Measurements from ENCODE around the gene PTCD1.
"Not testable (repeated sequence)": the region's sequence is repeated elsewhere in the genome, so short reads cannot be mapped to it uniquely, and the experiment has no call there.

The PTCD1 gene

DNA sequence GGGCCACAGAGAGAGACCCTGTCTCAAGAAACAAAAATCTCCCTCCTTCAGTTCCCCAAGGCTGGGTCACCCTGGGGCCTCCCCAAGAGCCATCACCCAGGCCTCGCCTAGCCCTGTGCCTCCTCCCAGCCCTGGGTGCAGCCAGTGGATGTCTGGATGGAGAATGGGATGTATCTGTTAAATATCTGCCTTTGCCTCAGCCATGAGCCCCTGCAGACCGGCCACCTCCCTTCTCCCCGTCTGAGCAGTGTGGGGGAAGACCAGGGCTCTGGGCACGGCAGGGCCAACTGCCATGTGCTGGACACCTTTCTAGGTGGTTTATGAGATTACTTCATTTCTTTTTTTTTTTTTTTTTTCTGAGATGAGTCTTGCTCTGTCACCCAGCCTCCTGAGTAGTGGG, 54.1 kb downstream of the PTCD1 start:
- DNase-seq: no peak

DNA sequence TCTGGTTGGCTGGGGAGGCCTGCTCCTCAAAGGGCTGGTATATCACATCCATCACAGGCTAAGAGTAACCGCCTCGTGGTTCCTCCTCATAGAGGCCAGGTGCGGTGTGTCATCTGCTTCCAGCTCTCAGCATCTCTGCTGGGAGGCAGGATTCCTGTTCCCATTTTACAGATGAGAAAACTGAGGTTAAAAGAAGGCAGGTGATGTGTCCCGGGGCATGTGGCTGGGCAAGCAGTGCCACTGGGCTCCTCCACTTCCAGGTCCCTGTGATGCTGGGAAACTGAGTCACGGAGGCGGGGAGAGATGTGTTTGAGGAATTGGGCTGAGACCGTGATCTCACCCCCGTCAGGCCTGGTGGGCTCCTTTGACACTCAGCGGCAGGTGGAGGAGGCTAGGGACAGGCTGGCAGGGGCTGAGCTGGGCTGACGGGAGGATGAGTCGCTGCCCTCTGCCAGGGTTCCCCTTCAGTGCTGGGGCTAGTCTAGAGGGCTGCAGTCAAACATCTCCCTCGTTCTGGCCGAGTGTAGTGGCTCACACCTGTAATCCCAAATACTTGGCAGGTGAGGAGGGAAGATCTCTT, 54.7 kb downstream of the PTCD1 start:
- DNase-seq: no peak

DNA sequence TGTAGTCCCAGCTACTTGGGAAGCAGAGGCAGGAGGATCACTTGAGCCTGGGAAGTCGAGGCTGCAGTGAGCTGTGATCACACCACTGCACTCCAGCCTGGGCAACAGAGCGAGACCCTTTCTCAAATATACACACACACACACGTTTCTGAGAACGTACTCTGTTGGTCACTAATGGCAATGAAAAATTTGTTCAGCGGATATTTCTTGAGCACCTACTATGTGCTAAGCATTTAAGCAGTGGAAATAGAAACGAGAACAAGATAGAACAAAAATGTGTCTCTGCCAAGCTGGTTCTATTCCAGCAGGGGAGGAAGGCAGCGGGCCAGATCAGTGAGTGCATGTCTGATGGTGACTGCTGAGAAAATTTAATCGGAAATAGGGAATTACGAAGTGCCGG, 55.4 kb downstream of the PTCD1 start:
- DNase-seq: no peak

DNA sequence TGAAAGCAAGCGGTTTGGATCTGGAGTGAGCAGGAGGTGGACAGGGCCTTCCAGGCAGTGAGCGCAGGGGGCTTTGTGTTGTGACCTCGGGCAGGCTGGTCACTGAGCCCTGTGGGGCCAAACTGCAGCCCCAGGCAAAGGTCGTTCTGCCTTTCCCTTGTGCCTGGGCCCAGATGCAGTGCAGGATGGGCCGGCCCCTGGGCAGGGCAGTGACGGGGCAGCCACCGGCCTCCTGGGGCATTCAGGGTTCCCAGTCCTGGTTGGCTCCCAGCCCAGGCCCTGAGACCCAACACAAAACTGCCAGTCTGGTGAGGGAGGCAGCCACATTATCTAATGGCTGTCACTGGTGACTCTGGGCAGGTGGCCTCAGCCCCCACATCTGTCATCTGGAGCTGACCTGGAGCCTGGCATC, 56.9 kb downstream of the PTCD1 start:
- no peak for DNase-seq

DNA sequence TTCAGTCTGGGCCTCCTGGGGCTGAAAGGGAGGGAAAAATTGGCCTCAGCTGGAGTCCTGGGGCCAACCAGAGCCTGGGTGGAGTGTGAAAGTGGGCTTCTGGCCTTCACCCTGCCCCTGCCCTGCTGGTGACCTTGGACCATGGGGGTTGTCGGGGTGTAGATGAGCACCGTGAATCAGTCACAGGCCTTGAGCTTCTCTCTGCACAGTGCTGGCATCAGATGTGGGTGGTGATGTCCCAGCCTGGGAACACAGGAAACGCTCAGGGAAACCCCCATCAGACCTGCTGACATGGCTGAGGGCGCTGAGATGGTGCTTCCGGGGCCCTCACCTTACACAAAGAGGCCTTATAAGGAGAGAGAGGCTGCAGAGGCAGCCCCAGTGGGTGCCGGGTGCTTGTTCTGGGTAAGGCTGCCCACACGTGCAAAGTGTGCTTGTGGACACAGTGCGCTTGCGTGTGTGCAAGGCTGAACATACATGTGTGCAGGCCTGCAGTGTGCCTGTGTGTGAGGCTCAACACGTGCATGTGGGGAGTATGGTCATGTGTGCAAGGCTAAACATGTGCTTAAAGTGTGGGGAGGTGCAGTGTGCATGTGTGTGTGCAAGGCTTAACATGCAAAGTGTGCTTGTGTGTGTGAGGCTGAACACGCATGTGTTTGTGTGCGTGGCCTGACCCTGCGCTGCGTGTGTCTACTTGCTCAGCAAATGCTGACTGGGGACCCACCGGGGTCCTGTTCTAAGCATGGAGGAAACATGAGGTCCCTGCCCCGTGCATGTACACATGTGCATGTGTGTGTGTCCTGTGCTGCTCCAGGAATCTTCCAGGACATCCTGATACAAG, 57.6 kb downstream of the PTCD1 start:
- DNase-seq: peak; percentile 95

DNA sequence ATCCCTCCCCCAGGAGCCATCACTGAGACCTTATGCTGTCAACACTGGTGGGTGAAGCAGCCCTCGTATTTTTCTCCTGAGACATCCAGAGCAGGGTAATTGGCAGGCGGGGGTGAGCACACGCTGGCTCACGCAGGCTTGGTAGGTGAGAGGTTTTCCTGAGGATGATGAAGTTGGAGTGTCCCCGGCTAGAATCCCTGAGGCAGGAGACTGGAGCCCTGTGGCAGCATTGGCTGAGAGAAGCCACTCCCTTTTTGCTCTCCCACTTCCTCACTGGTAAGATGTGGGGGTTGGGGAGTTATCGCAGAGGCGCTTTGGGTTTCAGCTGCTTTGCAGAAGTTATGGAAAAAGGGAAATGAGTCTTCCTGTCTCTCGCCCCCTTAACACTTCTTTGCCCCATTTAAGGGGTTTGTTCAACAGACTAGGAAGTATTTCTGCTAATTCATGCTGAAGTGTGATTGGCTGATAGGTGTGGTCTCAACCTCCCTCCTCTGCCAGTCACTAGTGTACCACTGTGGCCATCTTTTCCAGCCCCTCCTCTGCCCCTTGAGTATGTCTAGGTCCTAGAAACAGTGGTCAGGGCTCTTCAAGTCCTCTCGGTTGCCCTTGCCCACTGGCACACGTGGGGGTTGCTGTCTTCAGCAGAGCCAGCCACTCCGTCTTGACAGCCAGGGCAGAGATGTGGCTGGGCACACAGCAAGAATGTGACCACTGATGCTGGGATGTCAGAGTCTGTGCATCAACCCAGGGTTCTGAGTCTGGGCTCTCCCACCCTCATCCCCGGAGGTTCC, 58.4 kb downstream of the PTCD1 start:
- DNase-seq: peak; percentile 54

DNA sequence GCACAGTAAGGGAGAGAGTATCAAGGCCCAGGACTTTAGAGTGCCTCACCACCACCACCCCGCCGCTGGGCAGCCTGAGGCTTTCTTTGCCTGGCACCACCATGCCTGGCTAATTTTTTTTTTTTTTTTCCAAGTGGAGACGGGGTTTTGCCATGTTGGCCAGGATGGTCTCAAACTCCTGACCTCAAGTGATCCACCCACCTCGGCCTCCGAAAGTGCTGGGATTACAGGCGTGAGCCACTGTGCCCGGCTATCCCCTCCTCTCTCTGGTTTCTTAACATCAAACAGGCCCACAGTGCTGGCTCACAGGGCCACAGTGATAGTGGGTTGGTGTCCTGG, 58.9 kb downstream of the PTCD1 start:
- not testable (repeated sequence) for DNase-seq

DNA sequence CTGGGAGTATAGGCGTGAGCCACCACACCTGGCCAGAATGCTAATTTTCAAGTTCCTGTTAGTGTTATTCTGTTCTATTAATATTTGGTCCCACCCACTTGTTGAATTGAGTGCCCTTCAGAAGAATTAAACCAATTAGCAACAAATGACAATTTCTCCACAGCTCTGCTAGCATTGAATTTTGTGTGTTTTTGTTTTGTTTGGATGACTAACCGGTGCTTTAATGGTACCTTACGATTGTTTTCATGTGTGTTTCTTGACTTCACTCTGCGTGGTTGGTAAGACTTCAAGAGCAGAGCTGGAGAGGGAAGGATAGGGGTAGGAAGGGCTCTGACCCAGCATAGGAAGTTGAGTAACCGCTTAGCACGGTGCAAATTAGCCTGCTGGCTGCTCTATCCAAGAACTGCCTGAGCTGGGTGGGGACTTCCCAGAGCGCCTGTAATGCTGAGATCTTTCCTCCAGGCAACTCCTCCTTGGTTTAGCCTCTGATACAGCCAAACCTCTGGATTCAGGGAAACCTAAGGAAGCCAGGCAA, 59.5 kb downstream of the PTCD1 start:
- DNase-seq: peak; percentile 55

DNA sequence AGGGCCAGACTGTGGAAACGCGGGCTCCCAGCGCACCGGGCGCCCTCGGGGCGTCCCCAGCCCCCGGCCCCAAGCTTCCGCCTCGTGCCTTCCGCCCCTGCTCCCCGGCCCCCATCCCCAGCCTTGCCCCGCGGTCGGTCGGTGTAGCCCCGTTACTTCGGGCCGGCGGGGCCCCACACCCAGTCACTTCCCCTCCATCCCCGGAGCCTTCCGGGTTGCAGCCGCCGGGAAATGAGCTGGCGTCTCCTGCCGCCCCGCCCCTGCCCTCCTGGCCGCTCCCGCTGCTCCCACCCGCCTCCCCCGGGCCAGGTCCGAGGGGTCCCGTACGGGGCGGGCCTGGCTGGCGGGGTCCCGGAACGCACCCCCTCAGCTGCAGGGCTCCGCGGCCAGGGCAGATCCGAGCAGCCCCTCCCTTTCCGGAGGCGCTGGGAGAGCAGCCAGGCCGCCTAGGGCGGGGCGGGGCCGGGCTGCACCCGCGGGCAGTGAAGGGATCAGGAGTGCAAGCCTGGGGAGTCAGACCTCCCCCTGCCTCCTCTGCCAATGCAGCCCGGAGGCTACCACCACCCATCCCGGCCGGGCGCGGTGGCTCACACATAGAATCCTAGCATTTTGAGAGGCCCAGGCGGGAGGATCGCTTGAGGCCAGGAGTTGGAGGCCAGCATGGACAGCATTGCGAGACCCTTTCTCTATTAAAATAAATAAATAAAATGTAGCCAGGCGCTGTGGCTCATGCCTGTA, 63.4 kb downstream of the PTCD1 start:
- DNase-seq: peak; percentile 71

DNA sequence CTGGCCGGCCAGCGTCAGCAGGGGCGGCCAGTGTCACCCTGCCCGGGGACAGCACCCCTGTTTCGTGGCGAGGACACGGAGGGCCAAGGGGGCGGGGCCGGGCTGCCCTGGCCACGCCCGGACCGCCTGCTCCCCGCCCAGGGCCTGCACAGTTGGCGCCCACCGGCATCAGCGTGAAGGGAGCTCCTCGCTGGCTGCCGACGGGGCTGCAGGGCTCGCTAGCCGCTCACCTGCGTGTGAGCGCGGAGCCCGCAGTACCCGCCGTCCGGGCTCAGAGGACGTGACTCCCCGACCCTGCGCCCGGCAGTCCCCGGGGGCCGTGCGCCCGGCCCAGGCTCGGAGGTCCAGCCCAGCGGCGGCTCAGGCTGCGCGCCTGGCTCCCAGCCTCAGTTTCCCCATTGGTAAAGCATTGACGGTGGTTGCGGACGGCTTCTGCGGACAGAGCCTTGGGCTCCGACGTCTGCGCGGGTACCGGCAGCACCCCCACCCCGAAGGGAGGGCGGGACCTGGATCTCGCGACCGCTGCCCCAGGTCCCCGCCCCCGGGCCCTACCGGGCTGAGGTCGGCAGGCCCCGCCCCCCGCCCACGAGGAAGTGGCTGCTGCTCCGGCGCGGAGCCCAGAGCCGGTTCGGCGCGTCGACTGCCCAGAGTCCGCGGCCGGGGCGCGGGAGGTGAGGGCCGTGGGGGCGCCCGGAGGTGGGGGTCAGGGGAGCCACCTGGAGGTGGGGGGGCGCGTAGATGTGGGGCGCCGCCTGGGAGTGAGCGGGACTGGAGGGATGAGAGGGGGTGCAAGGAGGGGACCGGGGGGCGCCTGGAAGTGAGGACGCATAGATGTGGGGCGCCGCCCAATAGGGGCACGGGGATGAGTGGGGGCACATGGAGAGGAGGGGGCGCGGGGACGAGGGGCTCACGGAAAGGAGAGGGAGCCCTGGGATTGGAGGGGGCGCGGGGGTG, 64.2 kb downstream of the PTCD1 start, which contains the start of gene ARPC1B:
ARPC1B (plus strand) TSS at position 620 of the 954 bp plus-strand sequence. CDS start 10,985 bp downstream, outside the sequence.
- peak; percentile 86 for DNase-seq

DNA sequence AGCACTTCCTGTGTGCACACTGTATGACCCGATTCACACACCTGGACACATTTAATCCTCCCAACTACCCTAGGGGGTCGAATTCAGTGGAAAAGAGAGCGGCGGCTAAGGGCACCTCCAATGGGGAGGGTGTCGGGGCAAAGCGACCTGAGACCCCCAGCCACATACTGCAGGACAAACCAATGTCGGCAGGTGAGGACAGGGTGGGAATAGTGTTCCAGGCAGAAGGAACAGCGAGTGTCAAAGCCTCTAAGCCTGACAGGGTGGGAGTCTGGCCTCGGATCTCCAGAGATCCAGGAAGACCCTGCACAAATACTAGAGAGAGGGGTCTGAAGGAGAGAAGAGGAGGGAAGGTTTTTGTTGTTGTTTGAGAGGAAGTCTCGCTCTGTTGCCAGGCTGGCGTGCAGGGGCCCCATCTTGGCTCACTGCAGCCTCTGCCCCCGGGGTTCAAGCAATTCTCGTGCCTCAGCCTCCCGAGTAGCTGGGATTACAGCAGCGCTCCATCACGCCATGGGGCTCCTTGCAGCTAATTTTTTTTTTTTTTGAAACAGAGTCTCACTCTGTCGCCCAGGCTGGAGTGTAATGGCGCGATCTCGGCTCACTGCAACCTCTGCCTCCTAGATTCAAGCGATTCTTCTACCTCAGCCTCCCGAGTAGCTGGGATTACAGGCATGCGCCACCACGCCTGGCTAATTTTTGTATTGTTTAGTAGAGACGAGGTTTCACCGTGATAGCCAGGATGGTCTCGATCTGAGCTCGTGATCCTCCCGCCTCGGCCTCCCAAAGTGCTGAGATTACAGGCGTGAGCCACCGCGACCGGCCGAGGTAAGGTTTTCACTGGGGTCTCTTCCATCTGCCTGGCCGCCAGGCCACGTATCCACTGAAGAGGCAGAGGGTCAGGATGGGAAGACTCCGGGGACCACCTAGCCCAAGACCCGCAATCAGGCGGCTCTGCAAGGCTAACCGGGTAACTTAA, 65.2 kb downstream of the PTCD1 start:
- DNase-seq: no peak

DNA sequence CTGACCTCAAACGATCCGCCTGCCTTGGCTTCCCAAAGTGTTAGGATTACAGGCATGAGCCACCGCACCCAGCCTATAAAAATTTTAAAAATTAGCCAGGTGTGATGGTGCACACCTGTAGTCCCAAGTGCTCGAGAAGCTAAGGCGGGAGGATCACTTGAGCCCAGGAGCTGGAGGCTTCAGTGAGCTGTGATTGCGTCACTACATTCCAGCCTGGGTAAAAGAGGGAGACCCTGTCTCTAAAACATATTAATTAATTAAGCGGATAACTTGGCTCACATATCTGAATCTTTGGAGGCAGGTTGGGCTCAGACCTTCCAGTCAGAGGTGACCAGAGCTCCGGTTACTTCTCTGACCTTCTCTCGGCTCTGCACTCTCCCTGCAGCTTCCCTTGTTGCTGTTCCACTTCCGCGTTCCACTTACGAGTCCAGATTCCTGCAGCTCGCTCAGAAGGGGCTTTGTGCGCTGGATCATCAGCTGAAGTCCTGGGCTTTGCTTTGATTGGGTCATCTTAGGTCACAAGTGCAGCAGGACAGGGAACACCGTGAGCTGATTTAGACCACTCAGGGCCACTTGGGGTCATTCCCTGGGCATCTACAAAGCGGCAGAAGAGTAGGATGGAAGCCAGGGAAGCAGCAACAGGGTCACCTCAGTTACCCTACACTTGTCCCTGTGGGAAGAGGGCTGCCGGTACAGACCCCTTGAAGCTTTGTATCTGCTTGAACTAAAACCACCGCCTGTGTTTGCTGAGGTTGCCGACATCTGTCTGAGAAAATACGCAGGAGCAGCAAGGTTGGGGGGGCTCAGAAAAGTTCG, 66.1 kb downstream of the PTCD1 start:
- no peak for DNase-seq

DNA sequence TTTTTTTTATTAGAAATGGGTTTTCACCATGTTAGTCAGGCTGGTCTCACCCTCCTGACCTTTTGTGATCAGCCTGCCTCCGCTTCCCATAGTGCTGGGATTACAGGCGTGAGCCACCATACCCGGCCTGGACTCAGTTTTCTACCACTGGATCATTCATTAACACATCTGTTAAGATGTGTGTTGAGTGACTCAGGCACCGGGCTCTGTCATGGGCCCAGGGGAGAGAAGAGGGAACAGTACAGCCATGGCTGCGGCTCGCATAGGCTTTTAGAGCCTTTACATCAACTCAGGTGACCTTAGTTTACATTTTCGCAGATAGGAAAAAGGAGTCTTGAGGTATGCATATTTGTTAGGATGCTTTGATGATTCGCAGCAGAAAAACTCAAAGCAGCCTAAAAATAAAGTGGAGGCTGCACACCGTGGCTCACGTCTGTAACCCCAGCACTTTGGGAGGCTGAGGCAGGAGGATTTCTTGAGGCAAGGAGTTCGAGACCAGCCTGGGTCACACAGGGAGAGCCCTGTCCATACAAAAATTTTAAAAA, 67.2 kb downstream of the PTCD1 start:
- no peak for DNase-seq

DNA sequence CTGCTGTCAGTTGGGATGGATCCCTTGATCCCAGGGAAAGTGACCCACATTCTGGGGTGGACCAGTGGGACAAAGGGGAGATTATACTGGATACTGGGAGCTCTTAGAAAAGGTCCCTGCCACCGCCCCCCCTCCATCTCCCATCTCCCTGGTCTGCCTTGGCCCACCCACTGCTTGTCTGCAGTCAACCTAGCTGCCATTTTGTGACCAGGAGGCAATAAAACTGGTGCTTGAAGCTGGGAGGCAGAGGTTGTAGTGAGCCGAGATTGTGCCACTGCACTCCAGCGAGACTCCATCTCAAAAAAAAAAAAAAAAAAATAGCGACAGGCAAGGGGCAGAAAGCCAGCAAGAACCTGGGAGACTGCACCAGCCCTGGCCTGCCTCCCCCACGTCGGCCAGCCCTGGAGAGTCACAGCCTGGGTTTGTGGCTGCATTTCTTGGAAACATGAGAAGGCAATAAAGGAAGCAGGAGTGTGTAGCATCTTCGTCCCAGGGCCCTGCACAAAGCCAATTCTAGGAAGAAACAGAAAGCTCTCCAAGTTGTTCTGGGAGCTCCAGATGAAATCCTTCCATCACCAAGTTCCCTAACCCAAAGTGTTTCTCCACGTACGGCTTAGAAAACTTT, 68.7 kb downstream of the PTCD1 start:
- no peak for DNase-seq

DNA sequence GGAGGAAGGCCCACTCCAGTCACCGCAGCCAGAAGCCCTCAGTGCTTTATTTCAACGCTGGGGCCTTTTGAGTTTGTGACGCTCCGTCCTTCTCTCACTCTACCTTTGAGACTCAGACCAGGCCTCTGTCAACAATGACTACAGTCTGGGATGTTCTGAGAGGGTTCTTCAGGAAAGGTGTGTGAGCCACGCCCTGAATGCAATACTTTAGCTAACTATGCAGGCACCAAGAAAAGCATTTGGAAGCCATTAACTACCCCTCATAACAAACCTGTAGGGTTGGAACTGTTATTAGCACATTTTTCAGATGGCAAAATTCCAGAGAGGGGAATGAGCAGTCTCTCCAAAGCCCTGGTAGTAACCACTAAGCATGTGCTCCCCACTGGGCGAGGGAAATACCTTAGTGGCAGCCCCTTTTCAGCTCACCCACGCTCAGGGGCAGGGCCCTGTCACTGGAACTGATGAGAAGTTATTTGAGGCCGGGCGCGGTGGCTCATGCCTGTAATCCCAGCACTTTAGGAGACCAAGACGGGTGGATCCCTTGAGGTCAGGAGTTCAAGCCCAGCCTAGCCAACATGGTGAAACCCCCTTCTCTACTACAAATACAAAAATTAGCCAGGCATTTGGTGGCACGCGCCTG, 69.7 kb downstream of the PTCD1 start:
- no peak for DNase-seq

Measured in stimulated activated CD4-positive, alpha-beta T cell treated with anti-CD3 and anti-CD28 coated beads, Interleukin-1b, Interleukin-23, amount 100 ng/mL, for 48 hours (primary cell).